ENCODE data around the gene KIF21B. TPM values are rescaled to one million over a fixed set of nuclear protein-coding genes. Genes with fewer than 3 reads are reported as not detected.

Gene KIF21B
- total and polyA plus RNA-seq, 2 of the 8 experiments (the other 6 are each of a cell fraction or from before 2014, with no cell fraction given), result 10.8 to 26.5 TPM

GRCh38 chr1:200951016-200951415 is 72.5 kb downstream of the KIF21B start:
- 90% methylated on average over 2 of the region's 2 CpGs; no CpG with 5 or more reads in 1 of the 2 experiments for WGBS, 2 experiments (ENCODE audit: extremely low coverage in 1 of 2, insufficient coverage in 1 of 2, insufficient read length in 1 of 2, insufficient replicate concordance in 2 of 2, low coverage in 1 of 2, low lambda C conversion rate in 2 of 2, missing lambda C conversion rate in 1 of 2)
- FAIRE-seq (no peak), DNase-seq (ENCODE audit: low read depth in 1 of 2, low spot score in 2 of 2) (no peak)
- no peak overlapping the region for H2AK5ac ChIP-seq (ENCODE audit: low read depth, low read length)
- ChIA-PET CTCF (ENCODE audit: partially characterized antibody) (interaction anchor here (0.6 to 3.2 kb wide), 3 partner anchors 8 to 136 kb away, joined by 4 to 16 read pairs (median 4); no protein-coding TSS in a partner anchor), POLR2A (ENCODE audit: partially characterized antibody) (no interaction called here)
- H4K91ac ChIP-seq (replicated peaks; ENCODE audit: insufficient read length, low read length), result no peak overlapping the region
- H3K14ac ChIP-seq (ENCODE audit: insufficient read length), result no peak overlapping the region
- H3K27me3 ChIP-seq (replicated peaks in 1 of 4; ENCODE audit: control insufficient read depth in 3 of 4, extremely low read depth in 1 of 4, insufficient read depth in 3 of 4, low read length in 3 of 4), result no peaks in the 10 kb centered on the region
- H3K79me2 ChIP-seq (ENCODE audit: control insufficient read depth in 1 of 2, insufficient read depth in 2 of 2, low read length in 2 of 2), result no peaks in the 10 kb centered on the region
- H4K8ac ChIP-seq (ENCODE audit: extremely low read depth, insufficient read depth, low read length), result no peak overlapping the region
- H4K20me1 ChIP-seq (replicated peaks in 1 of 2; ENCODE audit: control insufficient read depth in 1 of 2, insufficient read depth in 2 of 2, low read length in 2 of 2), result no peaks in the 10 kb centered on the region
- no peak overlapping the region for H3K56ac ChIP-seq (replicated peaks; ENCODE audit: insufficient read length, low read depth, low read length)
- peaks cover 4 to 6% of the 10 kb centered on the region in 2 experiments; a peak in 2 of 4 replicates for H3K9me3 ChIP-seq (ENCODE audit: insufficient read depth in 2 of 2, low read depth in 1 of 2, low read length in 1 of 2)
- H3K27ac ChIP-seq (ENCODE audit: low read depth, low read length), result no peak overlapping the region
- no peaks in the 10 kb centered on the region for H3K36me3 ChIP-seq (ENCODE audit: control insufficient read depth in 2 of 4, insufficient read depth in 4 of 4, low read length in 3 of 4)
- no peak overlapping the region for H3K4ac ChIP-seq (replicated peaks; ENCODE audit: insufficient read length, low read depth, low read length)
- H2BK12ac ChIP-seq (ENCODE audit: low read depth, low read length), result no peak overlapping the region
- H2AFZ ChIP-seq (ENCODE audit: low read length), result no peak overlapping the region
- H3K9ac ChIP-seq (replicated peaks in 1 of 4; ENCODE audit: extremely low read depth in 1 of 4, low read depth in 3 of 4, low read length in 3 of 4), result no peak overlapping the region
- H2BK120ac ChIP-seq (replicated peaks; ENCODE audit: low read depth, low read length), result no peak overlapping the region
- H3K23me2 ChIP-seq (ENCODE audit: low read depth, low read length), result no peaks in the 10 kb centered on the region
- H3K79me1 ChIP-seq (ENCODE audit: low read depth, low read length), result no peaks in the 10 kb centered on the region
- H3K4me3 ChIP-seq (ENCODE audit: extremely low read depth in 1 of 4, insufficient read depth in 2 of 4, low read depth in 3 of 4, low read length in 4 of 4), result no peak overlapping the region
- no peaks in the 10 kb centered on the region for H3K4me1 ChIP-seq (replicated peaks in 1 of 4; ENCODE audit: control insufficient read depth in 3 of 4, insufficient read depth in 4 of 4, low read length in 3 of 4)
- no peak overlapping the region for H3K4me2 ChIP-seq (ENCODE audit: insufficient read depth in 1 of 2, low read depth in 2 of 2, low read length in 2 of 2)
- no peak overlapping the region for H2BK15ac ChIP-seq (ENCODE audit: low read length)
- H3K23ac ChIP-seq (ENCODE audit: insufficient read length), result no peak overlapping the region
- H3K18ac ChIP-seq (ENCODE audit: extremely low read depth, low read length), result no peak overlapping the region
- no peak overlapping the region for H2BK20ac ChIP-seq (ENCODE audit: low read length)
- no peak overlapping the region for H4K5ac ChIP-seq (ENCODE audit: insufficient read length, low read depth, low read length)
- H2BK5ac ChIP-seq (ENCODE audit: low read depth, low read length), result no peak overlapping the region
- TF ChIP-seq RBBP5 (IDR thresholded peaks at IDR 0.05; ENCODE audit: borderline replicate concordance, low read depth, low read length) (no peak), SIN3A (conservative IDR thresholded peaks at IDR 0.05 in 1 of 2, IDR thresholded peaks at IDR 0.05 in 1 of 2; ENCODE audit: low read depth in 1 of 2, low read length in 2 of 2) (no peak), NANOG (IDR thresholded peaks at IDR 0.05; ENCODE audit: insufficient read depth, low read depth, low read length, poor library complexity, severe bottlenecking) (no peak), TAF7 (optimal IDR thresholded peaks at IDR 0.05; ENCODE audit: borderline replicate concordance, low read depth, low read length) (no peak), POLR2A (IDR thresholded peaks at IDR 0.05; ENCODE audit: control extremely low read depth in 1 of 2, low read depth in 2 of 2, low read length in 2 of 2) (no peak), HDAC6 (IDR thresholded peaks at IDR 0.05; ENCODE audit: low read depth, low read length) (no peak), CTCF (IDR thresholded peaks at IDR 0.05; ENCODE audit: control extremely low read depth in 1 of 3, insufficient read depth in 1 of 3, low read depth in 1 of 3, low read length in 3 of 3) (no peak), TCF12 (IDR thresholded peaks at IDR 0.05; ENCODE audit: low read depth, low read length) (no peak), CEBPB (IDR thresholded peaks at IDR 0.05; ENCODE audit: low read depth, low read length) (no peak), CBX5 (IDR thresholded peaks at IDR 0.05; ENCODE audit: low read depth, low read length) (no peak), SRF (IDR thresholded peaks at IDR 0.05; ENCODE audit: low read depth, low read length) (no peak), RFX5 (IDR thresholded peaks at IDR 0.05; ENCODE audit: borderline replicate concordance, low read depth, low read length) (no peak), SP4 (IDR thresholded peaks at IDR 0.05; ENCODE audit: low read length) (no peak)
